Activated CD8-positive, alpha-beta T cell treated with anti-CD3 and anti-CD28 coated beads for 36 hours (primary cell): ENCODE results near the gene CMSS1. TPM values are rescaled to one million over a fixed set of nuclear protein-coding genes. Genes with fewer than 3 reads are reported as not detected.

Experiments used
- ATAC-seq: fragments of 200-7000 bp; cut with Tn5 transposase; one replicate; pipeline ENCODE4 v1.10.0; 2021; ENCODE audit warnings: mild to moderate bottlenecking, moderate library complexity
- CTCF ChIA-PET: fragments of 350-600 bp; sonication (Branson Sonifier 250); formaldehyde crosslinking; loops from one replicate; lab custom pipeline; 2021; ENCODE audit warnings: antibody characterized with exemption; lab: Charles Lee
- POLR2A ChIA-PET: fragments of 350-600 bp; sonication (Branson Sonifier 250); formaldehyde crosslinking; loops from one replicate; lab custom pipeline; 2021; ENCODE audit warnings: antibody characterized with exemption; lab: Charles Lee
- DNase-seq: peaks from one replicate; pipeline ENCODE4 v3.0.0-alpha.2; 2020
- H3K27ac Mint-ChIP-seq: one replicate; pipeline ENCODE4 v1.8.0; 2021; ENCODE audit warnings: mild to moderate bottlenecking, mixed read lengths
- H3K27me3 Mint-ChIP-seq: one replicate; pipeline ENCODE4 v1.8.0; 2021; ENCODE audit warnings: mixed read lengths
- H3K36me3 Mint-ChIP-seq: one replicate; pipeline ENCODE4 v1.8.0; 2021; ENCODE audit warnings: low read depth, mixed read lengths
- H3K4me1 Mint-ChIP-seq: one replicate; pipeline ENCODE4 v1.8.0; 2021; ENCODE audit warnings: low read depth, mixed read lengths
- H3K4me3 Mint-ChIP-seq: one replicate; pipeline ENCODE4 v1.8.0; 2021; ENCODE audit warnings: mild to moderate bottlenecking, moderate library complexity, mixed read lengths
- H3K9me3 Mint-ChIP-seq: one replicate; pipeline ENCODE4 v1.8.0; 2021; ENCODE audit warnings: mixed read lengths
- intact Hi-C: fragments of 100-400 bp; cut with micrococcal nuclease; formaldehyde crosslinking; loops from one replicate; pipeline ENCODE4 v1.10.0; 2022
- total RNA-seq, 2 experiments: library from RNA; stranded (reverse); gene quantifications; one replicate each; pipeline ENCODE4 v1.2.3, GENCODE V29; 2021
- TF ChIP-seq, protein P1 (sequence below): fragments of 200-600 bp; IDR thresholded peaks from one replicate; pipeline ENCODE4 v1.8.0; 2022; ENCODE audit warnings: antibody characterized with exemption, mild to moderate bottlenecking

CMSS1 gene
- total RNA-seq, 2 experiments from 2014 or later: 93.9 to 110 TPM

DNA sequence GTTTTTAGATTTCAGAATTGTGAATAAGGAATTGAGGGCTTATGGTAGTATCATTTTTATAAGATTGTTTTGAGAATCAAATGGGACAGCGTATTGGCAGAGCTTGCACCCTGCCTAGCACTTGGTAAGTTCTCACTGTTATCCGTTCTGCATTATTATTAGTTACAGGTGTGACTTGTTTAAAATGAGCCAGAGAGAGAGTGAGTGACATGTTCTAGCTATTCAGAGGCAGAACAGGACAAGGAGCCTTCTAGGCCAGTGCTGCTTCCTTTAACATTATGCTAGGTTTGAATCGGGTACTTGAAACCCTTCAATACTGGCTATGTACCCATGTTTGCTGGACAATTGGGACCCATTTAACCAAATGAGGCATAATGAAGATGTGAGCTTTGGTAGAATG lies 162.9 kb downstream of the CMSS1 start:
- peaks cover 15% of the 10 kb centered on the region for H3K36me3 Mint-ChIP-seq
- DNase-seq (no peak), ATAC-seq (no peak)
- peaks cover 4% of the 10 kb centered on the region for H3K9me3 Mint-ChIP-seq
- ChIA-PET CTCF (no interaction called here), POLR2A (no interaction called here)
- no peaks in the 10 kb centered on the region for H3K4me1 Mint-ChIP-seq
- intact Hi-C loops: no loop called here
- TF ChIP-seq, protein P1, sequence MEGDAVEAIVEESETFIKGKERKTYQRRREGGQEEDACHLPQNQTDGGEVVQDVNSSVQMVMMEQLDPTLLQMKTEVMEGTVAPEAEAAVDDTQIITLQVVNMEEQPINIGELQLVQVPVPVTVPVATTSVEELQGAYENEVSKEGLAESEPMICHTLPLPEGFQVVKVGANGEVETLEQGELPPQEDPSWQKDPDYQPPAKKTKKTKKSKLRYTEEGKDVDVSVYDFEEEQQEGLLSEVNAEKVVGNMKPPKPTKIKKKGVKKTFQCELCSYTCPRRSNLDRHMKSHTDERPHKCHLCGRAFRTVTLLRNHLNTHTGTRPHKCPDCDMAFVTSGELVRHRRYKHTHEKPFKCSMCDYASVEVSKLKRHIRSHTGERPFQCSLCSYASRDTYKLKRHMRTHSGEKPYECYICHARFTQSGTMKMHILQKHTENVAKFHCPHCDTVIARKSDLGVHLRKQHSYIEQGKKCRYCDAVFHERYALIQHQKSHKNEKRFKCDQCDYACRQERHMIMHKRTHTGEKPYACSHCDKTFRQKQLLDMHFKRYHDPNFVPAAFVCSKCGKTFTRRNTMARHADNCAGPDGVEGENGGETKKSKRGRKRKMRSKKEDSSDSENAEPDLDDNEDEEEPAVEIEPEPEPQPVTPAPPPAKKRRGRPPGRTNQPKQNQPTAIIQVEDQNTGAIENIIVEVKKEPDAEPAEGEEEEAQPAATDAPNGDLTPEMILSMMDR: no peak
- no peaks in the 10 kb centered on the region for H3K27me3 Mint-ChIP-seq
- H3K27ac Mint-ChIP-seq: no peak overlapping the region
- no peak overlapping the region for H3K4me3 Mint-ChIP-seq

DNA sequence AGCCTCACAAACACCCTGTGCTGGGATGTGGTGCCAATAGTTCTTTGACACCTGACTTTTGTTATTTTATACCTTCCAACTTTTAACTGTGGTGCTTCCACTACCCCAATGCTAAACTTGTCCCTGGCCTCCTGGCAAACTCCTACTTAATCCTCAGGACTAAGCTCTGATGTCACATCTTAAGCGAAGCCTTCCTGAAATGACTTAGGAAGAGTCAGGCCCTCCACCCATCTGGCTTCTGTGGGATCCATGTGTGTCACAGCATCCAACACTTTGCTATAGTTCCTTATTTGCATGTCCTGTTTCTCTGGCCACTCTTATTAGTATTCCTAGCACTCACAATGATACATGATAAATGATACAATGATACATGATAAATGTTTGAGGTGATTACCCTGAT lies 163.5 kb downstream of the CMSS1 start:
- DNase-seq (no peak), ATAC-seq (no peak)
- Mint-ChIP-seq H3K27ac (no peak overlapping the region), H3K4me1 (no peaks in the 10 kb centered on the region), H3K4me3 (no peak overlapping the region), H3K36me3 (peaks cover 16% of the 10 kb centered on the region), H3K27me3 (no peaks in the 10 kb centered on the region), H3K9me3 (peaks cover 4% of the 10 kb centered on the region)
- TF ChIP-seq, protein P1: no peak
- intact Hi-C loops: no loop called here
- ChIA-PET CTCF (no interaction called here), POLR2A (no interaction called here)

DNA sequence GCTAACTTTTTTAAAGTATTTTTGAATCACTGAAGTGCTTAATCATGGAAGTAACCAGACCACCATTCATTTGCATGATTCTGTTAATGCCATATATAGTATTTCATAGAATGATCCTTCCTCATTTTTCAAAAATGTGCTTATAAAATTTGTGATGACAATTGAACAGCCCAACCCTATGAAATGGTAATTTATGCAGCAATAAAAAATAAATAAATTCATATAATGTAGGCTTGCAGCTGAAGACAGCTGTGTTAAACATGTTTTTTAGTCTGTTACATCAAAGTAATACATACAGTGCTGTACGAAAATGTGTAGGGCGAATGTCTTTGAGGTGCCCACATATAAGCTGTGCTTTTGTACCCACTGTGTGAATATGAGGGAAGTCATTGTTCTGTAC lies 165.0 kb downstream of the CMSS1 start:
- CTCF ChIA-PET: interaction anchor here (1.0 to 1.2 kb wide), 2 partner anchors 11 to 151 kb away, joined by 3 to 5 read pairs; no protein-coding TSS in a partner anchor
- Mint-ChIP-seq H3K27me3 (no peaks in the 10 kb centered on the region), H3K4me1 (no peaks in the 10 kb centered on the region)

GRCh38 chr3:99984139-99984538 lies 166.5 kb downstream of the CMSS1 start:
- intact Hi-C loops: no loop called here
- DNase-seq (no peak), ATAC-seq (no peak)
- no peaks in the 10 kb centered on the region for H3K4me1 Mint-ChIP-seq
- H3K36me3 Mint-ChIP-seq: peaks cover 10% of the 10 kb centered on the region
- ChIA-PET CTCF (no interaction called here), POLR2A (interaction anchor here (0.6 kb wide), 1 partner anchor 16 kb away, joined by 3 read pairs; no protein-coding TSS in a partner anchor)
- no peak overlapping the region for H3K27ac Mint-ChIP-seq
- no peaks in the 10 kb centered on the region for H3K27me3 Mint-ChIP-seq
- no peak overlapping the region for H3K4me3 Mint-ChIP-seq
- no peaks in the 10 kb centered on the region for H3K9me3 Mint-ChIP-seq
- TF ChIP-seq, protein P1: no peak

More for the DNA sequence above, 165.0 kb downstream of the CMSS1 start:
- intact Hi-C loops: no loop called here
- H3K36me3 Mint-ChIP-seq: peaks cover 11% of the 10 kb centered on the region
- TF ChIP-seq, protein P1: no peak
- POLR2A ChIA-PET: no interaction called here
- no peak overlapping the region for H3K27ac Mint-ChIP-seq
- ATAC-seq (no peak), DNase-seq (no peak)
- H3K9me3 Mint-ChIP-seq: no peaks in the 10 kb centered on the region
- H3K4me3 Mint-ChIP-seq: no peak overlapping the region

- POLR2A ChIA-PET: no interaction called here
- TF ChIP-seq, protein P1: no peak
- intact Hi-C loops: no loop called here
- H3K4me3 Mint-ChIP-seq: no peak overlapping the region
- no peaks in the 10 kb centered on the region for H3K27me3 Mint-ChIP-seq
- DNase-seq (no peak), ATAC-seq (no peak)
- CTCF ChIA-PET: no interaction called here
- H3K36me3 Mint-ChIP-seq: peaks cover 10% of the 10 kb centered on the region
- H3K27ac Mint-ChIP-seq: no peak overlapping the region
- no peaks in the 10 kb centered on the region for H3K9me3 Mint-ChIP-seq
- H3K4me1 Mint-ChIP-seq: no peaks in the 10 kb centered on the region
Measured at GRCh38 chr3:99984668-99985067, 167.0 kb downstream of the CMSS1 start.
